ENCODE results near the gene RIPOR1. TPM values are rescaled to one million over a fixed set of nuclear protein-coding genes. Genes with fewer than 3 reads are reported as not detected.

The RIPOR1 gene
- total RNA-seq, 2 donors from 2014 or later: 39.9 to 54.1 TPM

DNA sequence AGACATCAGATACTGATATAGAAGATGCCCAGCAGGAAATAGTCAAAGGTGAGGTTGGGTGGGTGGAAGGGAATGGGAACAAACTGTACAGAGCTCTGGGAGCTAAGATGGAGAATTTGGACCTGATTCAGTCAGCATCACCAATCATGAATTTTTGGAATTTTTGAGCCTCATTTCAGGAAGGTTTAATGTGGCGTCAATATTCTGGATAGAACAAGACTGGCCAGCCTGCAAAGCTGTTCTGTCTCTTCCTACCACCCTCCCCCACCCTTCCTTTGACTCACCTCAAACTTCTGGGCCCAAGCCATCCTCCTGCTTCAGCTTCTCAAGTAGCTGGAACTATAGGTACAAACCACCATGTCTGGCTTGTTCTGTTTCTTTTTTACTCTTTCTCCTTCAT, 66.3 kb downstream of the RIPOR1 start:
- Mint-ChIP-seq H3K4me3 (no peak overlapping the region), H3K27me3 (ENCODE audit: insufficient read depth) (no peaks in the 10 kb centered on the region), H3K27ac (no peak overlapping the region), H3K36me3 (ENCODE audit: low read depth) (peaks cover 10% of the 10 kb centered on the region), H3K4me1 (peaks cover 15% of the 10 kb centered on the region), H3K9me3 (no peaks in the 10 kb centered on the region)
- Histone ChIP-seq H3K9ac (ENCODE audit: extremely low read depth, low read length, poor library complexity, severe bottlenecking) (no peak overlapping the region), H3K27ac (ENCODE audit: low read depth, low read length) (no peak overlapping the region), H3K27me3 (ENCODE audit: control insufficient read depth, insufficient read depth, low read length, poor library complexity, severe bottlenecking) (no peaks in the 10 kb centered on the region), H3K36me3 (ENCODE audit: control insufficient read depth, insufficient read depth, low read length) (peaks cover 37% of the 10 kb centered on the region), H3K4me1 (ENCODE audit: control insufficient read depth, insufficient read depth, low read length) (no peaks in the 10 kb centered on the region), H3K9me3 (ENCODE audit: control insufficient read depth, low read length) (no peaks in the 10 kb centered on the region), H3K4me3 (ENCODE audit: low read length) (no peak overlapping the region)
- no peak for TF ChIP-seq CTCF (conservative IDR thresholded peaks at IDR 0.05)
- WGBS, 2 experiments (ENCODE audit: insufficient coverage in 1 of 2, insufficient read length in 1 of 2): 100% methylated on average over 1 of the region's 1 CpG
- DNase-seq: no peak

Other genes starting within 250 kb of the RIPOR1 start
- gene PLEKHG4, start 249.3 kb upstream of the RIPOR1 start, total RNA-seq: 10 to 100 TPM; 10.5 to 12.4 TPM
- 1 to 10 TPM; 1.2 to 1.3 TPM for gene KCTD19, start 202.1 kb upstream of the RIPOR1 start, total RNA-seq
- gene LRRC36, start 202.0 kb upstream of the RIPOR1 start, total RNA-seq: under 1 TPM in 1 of 2 donors, not detected in 1; 0.73 TPM
- gene TPPP3, start 135.3 kb upstream of the RIPOR1 start, total RNA-seq: under 1 TPM; 0.64 to 0.73 TPM
- gene ZDHHC1, start 112.4 kb upstream of the RIPOR1 start, total RNA-seq: 10 to 100 TPM in 1 of 2 donors, 1 to 10 TPM in 1; 8.4 to 10.6 TPM
- 10 to 100 TPM; 10.4 to 14.7 TPM for gene HSD11B2, start 97.7 kb upstream of the RIPOR1 start, total RNA-seq
- 10 to 100 TPM; 56.0 to 58.3 TPM for gene ATP6V0D1, start 47.7 kb upstream of the RIPOR1 start, total RNA-seq
- not detected for gene AGRP, start 45.3 kb upstream of the RIPOR1 start, total RNA-seq
- 10 to 100 TPM; 61.3 to 74.6 TPM for gene CTCF, start 33.7 kb downstream of the RIPOR1 start, total RNA-seq
- gene CARMIL2, start 116.3 kb downstream of the RIPOR1 start, total RNA-seq: 10 to 100 TPM; 13.6 to 19.8 TPM
- gene ACD, start 131.4 kb downstream of the RIPOR1 start, total RNA-seq: 10 to 100 TPM; 39.3 to 41.5 TPM
- 1 to 10 TPM; 2.6 to 3.7 TPM for gene PARD6A, start 132.1 kb downstream of the RIPOR1 start, total RNA-seq
- gene ENKD1, start 137.9 kb downstream of the RIPOR1 start, total RNA-seq: 10 to 100 TPM; 19.0 to 21.2 TPM
- 1 to 10 TPM; 3.6 to 4.7 TPM for gene C16orf86, start 138.0 kb downstream of the RIPOR1 start, total RNA-seq
- gene GFOD2, start 190.5 kb downstream of the RIPOR1 start, total RNA-seq: 10 to 100 TPM; 18.2 to 21.2 TPM

Data from endodermal cell (in vitro differentiated cells).